Retina (tissue), 1 donor: ENCODE data around the gene CLCNKA.
A peak's percentile ranks its signal among the peaks of the same experiment; 100 is the strongest.
"Not testable (repeated sequence)": the region's sequence is repeated elsewhere in the genome, so short reads cannot be mapped to it uniquely, and the experiment has no call there.

Source experiments
- DNase-seq: peaks from one replicate; pipeline ENCODE4 v3.0.0-alpha.2; 2016

Gene CLCNKA

DNA sequence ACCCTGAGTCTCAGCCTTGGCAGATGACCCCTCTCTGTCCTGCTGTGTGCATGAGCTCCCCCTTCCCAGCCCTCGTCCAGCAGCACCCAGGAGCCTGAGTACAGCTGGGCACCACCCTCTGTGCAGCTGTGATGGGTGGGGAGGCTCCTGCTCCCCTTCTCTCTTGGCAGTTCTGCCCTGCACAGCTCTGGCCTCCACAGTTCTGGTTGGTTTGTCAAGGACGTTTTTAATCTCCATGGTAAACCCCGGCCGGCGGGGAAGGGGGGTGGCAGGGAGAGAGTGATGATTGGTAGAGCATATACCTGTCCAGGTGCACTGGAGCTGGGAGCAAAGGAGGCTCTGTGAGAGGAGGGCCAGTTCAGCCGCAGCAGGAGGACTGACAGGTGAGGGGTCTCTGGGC lies at the start of gene CLCNKA:
Gene CLCNKA, plus strand, starts transcription at position 356 of the 400 bp plus-strand sequence. CDS start 584 bp downstream, outside the sequence.
- no peak for DNase-seq

GRCh38 chr1:15972409-15972808 lies 49.4 kb upstream of the CLCNKA start:
- DNase-seq: no peak

- DNase-seq: no peak
Observed at GRCh38 chr1:15973772-15974171, 48.1 kb upstream of the CLCNKA start.

- no peak for DNase-seq
Observed at GRCh38 chr1:15974855-15975254, 47.0 kb upstream of the CLCNKA start.

GRCh38 chr1:15975358-15975804 lies 46.5 kb upstream of the CLCNKA start:
- DNase-seq: peak; percentile 65

DNA sequence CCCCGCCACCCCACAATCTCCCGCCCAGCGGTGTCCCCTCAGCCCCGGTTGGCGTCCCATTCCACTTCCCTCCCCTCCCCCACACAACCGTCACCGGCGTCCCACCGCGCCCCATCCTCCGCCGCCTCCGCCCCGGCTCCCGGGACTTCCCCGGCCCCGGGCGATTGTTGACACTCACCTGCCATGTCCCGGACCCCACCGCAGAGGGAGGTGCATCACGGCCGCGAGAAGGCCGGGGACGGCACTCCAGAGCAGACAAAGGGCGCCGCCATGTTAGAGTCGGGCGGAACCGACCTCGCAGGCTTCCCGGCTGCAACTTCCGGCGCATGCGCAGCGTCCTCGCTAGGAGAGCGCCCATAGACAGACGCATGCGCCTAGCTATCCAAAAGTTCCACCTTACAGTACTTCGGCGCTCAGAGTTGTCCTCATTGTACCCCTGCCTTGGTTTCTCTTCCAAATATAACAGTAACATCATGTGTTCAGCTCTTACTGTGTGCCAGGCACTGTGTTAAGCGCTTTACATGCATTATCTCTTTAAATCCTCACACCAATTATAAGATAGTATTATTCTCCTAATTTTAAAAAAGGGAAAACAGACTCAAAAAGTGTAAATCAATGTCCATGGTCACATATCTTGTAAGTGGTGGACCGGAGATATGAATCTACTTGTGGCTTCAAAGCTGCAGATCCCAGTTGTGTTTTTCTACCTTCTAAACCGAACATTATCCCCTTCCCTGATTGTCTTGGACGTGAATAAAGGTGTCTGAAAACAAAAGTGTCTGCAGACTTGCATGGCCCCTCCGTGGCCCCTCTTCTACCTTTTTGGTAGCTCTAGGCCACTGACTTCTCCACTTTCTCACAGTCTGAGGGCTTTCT lies 45.8 kb upstream of the CLCNKA start, which contains the start of gene ZBTB17:
Gene ZBTB17, minus strand, starts transcription at position 297 of the 876 bp plus-strand sequence. CDS start 27,606 bp downstream, outside the sequence.
- DNase-seq: peak; percentile 96

- not testable (repeated sequence) for DNase-seq
Observed at GRCh38 chr1:15977947-15978346, 43.9 kb upstream of the CLCNKA start.

GRCh38 chr1:15981679-15982078 lies 40.2 kb upstream of the CLCNKA start:
- DNase-seq: no peak

DNA sequence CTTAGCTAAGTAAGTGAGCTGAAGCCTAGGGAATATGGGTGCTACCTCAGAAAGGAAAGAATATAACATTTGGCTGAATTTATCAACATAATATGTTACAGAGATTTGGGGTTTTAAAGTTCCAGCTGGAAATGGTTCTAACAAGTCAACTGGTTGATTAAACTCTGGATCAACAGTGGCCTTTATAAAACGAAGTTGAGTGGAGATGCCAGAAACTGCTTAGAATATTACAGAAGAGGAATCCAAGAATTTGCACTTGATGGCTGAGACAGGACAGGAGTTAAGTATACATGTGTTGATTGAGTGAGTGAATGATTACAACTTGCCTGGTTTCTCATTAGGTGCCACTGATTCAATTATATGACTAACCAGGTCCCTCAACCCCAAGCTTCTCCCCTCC lies 38.6 kb upstream of the CLCNKA start:
- DNase-seq: no peak

DNA sequence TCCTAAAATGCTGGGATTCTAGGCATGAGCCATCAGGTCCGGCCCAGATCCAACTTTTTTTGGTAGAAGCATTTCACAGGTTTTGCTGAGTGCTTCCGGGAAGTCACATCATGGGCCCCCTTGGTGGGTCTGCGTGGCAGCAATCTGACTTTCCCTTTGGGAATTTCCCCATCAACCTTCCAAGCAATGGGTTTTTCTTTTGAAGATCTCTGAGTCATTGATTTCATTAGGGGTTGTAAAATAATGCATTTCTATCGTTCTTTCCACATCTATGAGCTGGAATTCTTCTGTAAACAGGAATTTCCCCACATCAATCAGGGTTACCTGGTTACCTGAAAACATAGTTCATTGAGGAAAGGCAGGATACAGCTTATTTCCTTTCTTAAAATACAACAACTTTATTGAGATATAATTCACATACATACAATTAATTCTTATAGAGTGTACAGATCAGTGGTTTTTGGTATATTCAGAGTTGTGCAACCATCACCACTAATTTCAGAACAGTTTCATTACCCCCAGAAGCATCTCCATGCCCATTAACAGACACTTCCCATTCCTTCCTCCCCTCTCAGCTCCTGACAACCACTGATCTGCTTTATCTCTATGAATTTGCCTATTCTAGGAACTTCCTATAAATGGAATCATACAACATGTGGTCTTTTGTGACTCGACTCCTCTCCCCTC lies 36.1 kb upstream of the CLCNKA start:
- no peak for DNase-seq

DNA sequence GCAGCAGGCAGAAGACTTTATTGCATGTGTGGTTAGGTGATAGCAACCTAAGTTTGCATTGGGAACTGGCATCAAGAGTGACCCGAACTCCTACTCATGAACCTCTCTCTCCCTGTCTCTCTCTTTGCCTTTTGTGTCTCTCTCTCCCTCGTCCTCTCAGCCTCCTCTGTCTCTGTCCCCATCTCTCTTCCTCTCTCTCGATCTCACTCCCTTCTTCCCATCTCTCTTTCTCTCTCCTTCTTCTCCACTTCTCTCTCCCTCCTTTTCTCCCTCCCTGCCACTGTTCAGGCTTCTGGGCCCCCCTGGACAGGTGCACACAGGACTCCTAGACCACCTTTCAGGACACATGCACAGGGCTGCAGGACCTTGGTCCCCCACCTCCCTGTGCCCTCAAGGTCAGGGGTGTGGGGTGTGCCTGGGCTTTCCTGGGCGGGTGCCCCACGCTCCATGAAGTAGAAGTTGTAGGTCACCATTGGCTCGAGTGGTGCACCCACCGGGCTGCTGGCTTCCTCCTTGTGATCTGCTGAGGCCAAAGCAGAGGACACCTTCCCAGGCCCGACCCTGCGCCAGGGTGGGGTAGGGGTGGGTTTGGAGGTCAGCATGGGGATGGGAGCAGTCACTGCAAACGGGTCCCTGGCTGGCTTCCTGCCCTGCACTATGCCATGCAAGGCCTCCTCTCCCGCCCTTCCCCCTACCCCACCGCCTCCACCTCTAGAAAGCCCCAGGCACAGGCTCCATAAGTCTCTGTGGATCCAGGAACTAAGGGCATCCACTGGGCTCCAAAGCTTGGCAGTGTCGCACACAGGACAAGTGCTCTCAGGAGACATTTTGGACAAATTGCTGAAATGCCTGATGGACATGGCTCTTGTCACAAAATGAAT lies 32.7 kb upstream of the CLCNKA start:
- DNase-seq: no peak

DNA sequence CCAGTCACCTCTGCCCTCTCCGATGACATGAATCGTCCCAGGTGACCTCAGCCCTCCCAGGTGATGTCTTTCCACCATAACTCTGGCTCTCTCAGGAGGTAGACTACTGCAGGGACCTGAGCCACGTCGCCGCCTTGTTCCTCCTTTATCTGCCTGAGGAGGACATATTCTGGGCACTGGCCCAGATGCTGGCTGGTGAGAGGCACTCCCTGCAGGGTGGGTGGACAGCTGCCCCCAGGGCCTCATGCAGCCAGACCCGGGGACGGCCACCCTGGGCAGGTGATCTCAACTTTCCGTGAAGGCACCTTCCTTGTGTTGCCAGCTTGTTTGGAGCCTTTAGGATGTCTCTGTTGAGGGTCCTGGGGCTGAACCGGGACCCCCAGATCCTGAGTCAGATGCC lies 32.1 kb upstream of the CLCNKA start:
- no peak for DNase-seq

DNA sequence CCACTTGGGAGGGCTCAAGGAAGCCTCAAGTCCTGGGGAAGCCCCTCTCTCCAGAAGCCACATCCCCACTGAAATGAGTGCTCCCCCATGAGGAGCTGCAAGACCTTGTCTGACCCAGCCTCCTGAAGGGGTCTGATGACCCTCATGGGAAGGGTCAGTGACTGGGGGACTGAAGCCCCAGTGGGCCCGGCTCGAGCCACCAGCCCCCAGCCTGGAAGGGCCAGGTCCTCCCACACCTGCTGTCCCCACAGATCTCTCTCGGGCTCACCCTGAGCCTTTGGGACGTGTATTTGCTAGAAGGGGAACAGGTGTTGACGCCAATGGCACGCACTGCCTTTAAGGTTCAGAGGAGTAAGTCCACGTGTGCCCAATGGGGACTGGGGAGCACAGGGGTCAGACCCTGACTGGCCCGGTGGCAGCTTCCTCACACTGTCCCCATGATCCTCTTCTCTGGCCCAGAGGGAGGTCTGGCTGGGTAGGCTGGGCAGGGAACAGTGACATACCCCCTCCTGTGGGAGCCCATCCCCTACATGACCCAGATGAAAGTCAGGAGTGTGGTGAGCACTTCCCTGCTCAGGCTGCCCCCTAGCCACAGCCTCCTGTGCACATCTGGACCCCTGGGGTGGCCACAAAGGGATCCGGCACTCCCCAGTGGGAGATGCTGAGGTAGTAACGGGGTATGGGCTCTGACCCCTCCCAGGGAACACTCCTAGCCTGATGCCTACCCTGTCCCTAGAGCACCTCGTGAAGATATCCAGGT lies 30.2 kb upstream of the CLCNKA start:
- no peak for DNase-seq

GRCh38 chr1:15992187-15992553 lies 29.7 kb upstream of the CLCNKA start:
- DNase-seq: no peak

- no peak for DNase-seq
Observed at GRCh38 chr1:15992582-15993500, 29.0 kb upstream of the CLCNKA start.

DNA sequence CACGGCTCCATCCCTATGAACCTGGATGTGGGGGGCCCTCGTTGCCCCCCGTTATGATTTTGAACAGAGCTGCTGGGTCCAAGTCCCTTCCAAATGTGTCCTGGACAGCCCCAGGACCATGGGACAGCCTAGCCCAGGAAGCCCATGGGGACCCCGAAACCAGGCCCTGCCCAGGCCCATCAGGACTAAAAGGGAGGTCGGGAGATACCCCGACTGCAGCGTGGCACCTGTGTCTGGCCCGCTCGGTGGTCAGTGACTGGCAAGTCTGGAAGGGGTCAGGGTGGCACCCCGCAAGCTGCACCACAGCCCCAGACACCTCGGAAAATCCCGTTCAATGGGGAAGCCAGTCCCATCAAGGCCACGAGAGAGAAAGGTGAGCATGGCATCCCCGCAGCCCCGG lies 28.2 kb upstream of the CLCNKA start:
- no peak for DNase-seq

DNA sequence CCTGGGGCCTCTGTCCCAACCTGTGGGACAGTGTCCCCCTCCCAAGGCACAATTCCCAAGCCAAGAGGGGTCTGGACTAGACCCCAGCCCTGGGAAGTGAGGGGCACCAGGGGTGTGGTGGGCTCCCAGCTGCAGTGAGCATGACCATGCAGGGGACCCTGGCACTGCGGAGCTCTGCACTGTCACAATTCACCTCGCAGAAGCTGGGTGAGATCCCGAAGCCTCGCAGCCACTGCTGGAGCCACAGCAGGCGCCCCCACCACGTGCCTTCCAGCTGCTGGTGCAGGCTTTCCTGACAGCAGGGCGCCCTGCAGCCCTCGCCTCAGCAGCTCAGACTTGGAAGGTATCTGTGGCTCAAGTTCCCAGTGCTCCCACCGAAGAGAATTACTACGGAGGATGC lies 27.8 kb upstream of the CLCNKA start:
- DNase-seq: no peak

- DNase-seq: peak; percentile 49
Observed at GRCh38 chr1:15994590-15995351, 27.1 kb upstream of the CLCNKA start.

GRCh38 chr1:15997076-15997585 lies 24.7 kb upstream of the CLCNKA start:
- no peak for DNase-seq
